Activated naive CD4-positive, alpha-beta T cell treated with anti-CD3 and anti-CD28 coated beads, Interleukin-2, amount 50 U/mL, for 72 hours (primary cell): ENCODE data around the gene P2RY11. TPM values are rescaled to one million over a fixed set of nuclear protein-coding genes. Genes with fewer than 3 reads are reported as not detected.
A peak's percentile ranks its signal among the peaks of the same experiment; 100 is the strongest.

Experiments used
- ATAC-seq, 2 donors: fragments of 150-1000 bp; cut with Tn5 transposase; 2 replicates each; pipeline ENCODE4 v1.10.0; 2021; ENCODE audit warnings: mild to moderate bottlenecking in 2 of 2, moderate library complexity in 2 of 2
- DNase-seq, 2 donors: peaks; one replicate each; pipeline ENCODE4 v3.0.0; 2021 to 2022; ENCODE audit warnings: low spot score in 2 of 2
- H3K27ac Mint-ChIP-seq, 2 donors: one replicate each; pipeline ENCODE4 v1.8.0; 2022; ENCODE audit warnings: mild to moderate bottlenecking in 2 of 2, mixed read lengths in 2 of 2
- H3K36me3 Mint-ChIP-seq, 2 donors: one replicate each; pipeline ENCODE4 v1.8.0; 2022; ENCODE audit warnings: mixed read lengths in 2 of 2
- H3K9me3 Mint-ChIP-seq, 2 donors: one replicate each; pipeline ENCODE4 v1.8.0; 2022; ENCODE audit warnings: mixed read lengths in 2 of 2
- total RNA-seq, 2 donors: library from RNA; stranded (reverse); gene quantifications; one replicate each; pipeline ENCODE4 v1.2.3, GENCODE V29; 2022

The P2RY11 gene
- total RNA-seq, 2 donors from 2014 or later, result 18.1 to 101 TPM

GRCh38 chr19:10120538-10121189 lies 9.2 kb downstream of the P2RY11 start:
- peaks cover 11 to 12% of the 10 kb centered on the region in 2 donors for H3K36me3 Mint-ChIP-seq
- DNase-seq (no peak), ATAC-seq (no peak)
- no peaks in the 10 kb centered on the region for H3K9me3 Mint-ChIP-seq
- no peak overlapping the region for H3K27ac Mint-ChIP-seq

DNA sequence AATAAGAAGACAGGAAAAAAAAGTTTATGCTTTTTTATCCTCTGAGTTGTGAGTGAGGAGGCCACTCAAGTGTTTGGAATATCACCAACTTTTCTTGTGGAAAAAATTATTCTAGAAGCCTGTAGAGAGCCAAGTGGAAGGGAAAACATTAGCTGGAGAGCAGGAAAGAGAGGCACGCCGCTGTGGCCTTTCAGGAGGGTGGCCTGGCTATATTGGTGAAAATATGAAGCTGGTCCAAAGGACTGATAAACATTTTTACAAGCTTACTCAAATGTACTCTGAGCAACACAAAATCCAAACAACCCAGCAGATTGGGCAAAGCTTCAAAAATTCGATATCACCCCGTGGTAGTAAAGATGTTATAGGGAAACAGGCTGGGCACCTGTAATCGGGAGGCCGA lies 10.6 kb downstream of the P2RY11 start:
- H3K36me3 Mint-ChIP-seq, result peaks cover 11 to 12% of the 10 kb centered on the region in 2 donors
- no peak for ATAC-seq
- no peak for DNase-seq
- peak overlapping the region in 1 of 2 donors; percentile 27 for H3K27ac Mint-ChIP-seq
- H3K9me3 Mint-ChIP-seq, result no peaks in the 10 kb centered on the region

DNA sequence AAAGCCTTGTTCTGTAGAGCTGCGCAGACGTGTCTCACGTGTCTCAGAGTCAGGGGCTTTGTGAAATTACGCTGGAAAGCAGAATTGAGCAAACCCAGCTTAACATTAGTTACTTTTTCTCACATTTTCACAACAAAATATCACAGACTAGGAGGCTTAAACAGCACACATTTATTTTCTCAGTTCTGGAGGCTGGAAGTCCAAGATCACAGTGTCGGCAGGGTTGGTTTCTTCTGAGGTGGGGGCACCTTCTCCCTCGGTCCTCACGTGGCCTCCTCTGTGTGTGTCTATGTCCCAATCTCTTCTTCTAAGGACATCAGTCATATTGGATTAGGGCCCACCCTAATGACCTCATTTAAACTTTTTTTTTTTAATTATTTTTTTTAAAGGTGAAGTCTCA lies 12.9 kb downstream of the P2RY11 start:
- Mint-ChIP-seq H3K27ac (peak overlapping the region in 1 of 2 donors; percentile 7), H3K9me3 (no peaks in the 10 kb centered on the region), H3K36me3 (peaks cover 4 to 5% of the 10 kb centered on the region in 2 donors)
- DNase-seq (no peak), ATAC-seq (no peak)

GRCh38 chr19:10126213-10126639 lies 14.7 kb downstream of the P2RY11 start:
- Mint-ChIP-seq H3K27ac (peak overlapping the region in 1 of 2 donors; percentile 65), H3K9me3 (no peaks in the 10 kb centered on the region), H3K36me3 (peaks cover 0 to 6% of the 10 kb centered on the region in 2 donors)
- no peak for ATAC-seq
- DNase-seq, result no peak

GRCh38 chr19:10132905-10133304 lies 21.4 kb downstream of the P2RY11 start:
- DNase-seq (no peak), ATAC-seq (no peak)
- peaks cover 8 to 27% of the 10 kb centered on the region in 2 donors for H3K36me3 Mint-ChIP-seq
- peak overlapping the region in 1 of 2 donors; percentile 40 for H3K27ac Mint-ChIP-seq
- H3K9me3 Mint-ChIP-seq, result no peaks in the 10 kb centered on the region

DNA sequence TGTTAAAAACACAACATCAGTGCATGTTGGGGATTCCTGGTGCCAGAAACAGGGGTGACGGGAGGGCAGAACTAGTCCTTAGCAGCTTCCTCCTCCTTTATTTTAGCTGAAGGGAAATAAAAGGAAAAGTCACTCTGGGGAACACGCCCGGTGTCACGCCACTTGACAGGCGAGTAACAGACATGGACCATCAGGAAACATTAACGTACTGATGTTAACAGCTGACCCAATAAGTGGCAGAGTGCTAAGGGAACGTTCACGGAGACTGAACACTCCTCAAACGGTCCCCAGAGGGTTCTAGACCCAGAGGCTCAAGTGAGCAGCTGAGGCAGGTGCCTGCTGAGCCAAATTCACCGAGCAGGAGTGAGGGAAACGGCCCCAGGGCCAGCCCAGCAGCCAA lies 22.1 kb downstream of the P2RY11 start:
- ATAC-seq, result peak in 1 of 2 donors; percentile 4
- no peak for DNase-seq
- no peaks in the 10 kb centered on the region for H3K9me3 Mint-ChIP-seq
- H3K27ac Mint-ChIP-seq, result peak overlapping the region in 1 of 2 donors; percentile 4
- peaks cover 11 to 29% of the 10 kb centered on the region in 2 donors for H3K36me3 Mint-ChIP-seq

DNA sequence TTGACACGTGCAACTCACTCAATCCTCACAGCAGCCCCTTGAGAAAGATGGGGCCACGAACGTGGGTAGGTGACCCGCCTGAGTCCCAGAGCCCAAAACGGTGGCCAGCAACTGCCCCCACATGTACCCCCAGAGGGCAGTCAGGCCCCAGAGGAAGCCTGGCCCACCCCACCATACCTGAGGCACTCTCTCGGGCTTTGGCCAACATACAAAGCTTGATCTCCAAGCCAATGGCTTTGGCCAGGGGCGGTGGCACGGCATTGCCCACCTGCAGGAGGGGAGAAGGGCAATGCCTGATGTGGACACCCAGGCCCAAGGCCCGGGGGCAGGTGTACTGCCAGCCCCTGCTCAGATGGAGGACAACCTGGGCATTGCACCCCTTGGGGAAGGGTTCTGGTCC lies 22.5 kb downstream of the P2RY11 start:
- Mint-ChIP-seq H3K9me3 (no peaks in the 10 kb centered on the region), H3K27ac (no peak overlapping the region), H3K36me3 (peaks cover 12 to 30% of the 10 kb centered on the region in 2 donors)
- ATAC-seq (peak in 1 of 2 donors; percentile 6), DNase-seq (no peak)

DNA sequence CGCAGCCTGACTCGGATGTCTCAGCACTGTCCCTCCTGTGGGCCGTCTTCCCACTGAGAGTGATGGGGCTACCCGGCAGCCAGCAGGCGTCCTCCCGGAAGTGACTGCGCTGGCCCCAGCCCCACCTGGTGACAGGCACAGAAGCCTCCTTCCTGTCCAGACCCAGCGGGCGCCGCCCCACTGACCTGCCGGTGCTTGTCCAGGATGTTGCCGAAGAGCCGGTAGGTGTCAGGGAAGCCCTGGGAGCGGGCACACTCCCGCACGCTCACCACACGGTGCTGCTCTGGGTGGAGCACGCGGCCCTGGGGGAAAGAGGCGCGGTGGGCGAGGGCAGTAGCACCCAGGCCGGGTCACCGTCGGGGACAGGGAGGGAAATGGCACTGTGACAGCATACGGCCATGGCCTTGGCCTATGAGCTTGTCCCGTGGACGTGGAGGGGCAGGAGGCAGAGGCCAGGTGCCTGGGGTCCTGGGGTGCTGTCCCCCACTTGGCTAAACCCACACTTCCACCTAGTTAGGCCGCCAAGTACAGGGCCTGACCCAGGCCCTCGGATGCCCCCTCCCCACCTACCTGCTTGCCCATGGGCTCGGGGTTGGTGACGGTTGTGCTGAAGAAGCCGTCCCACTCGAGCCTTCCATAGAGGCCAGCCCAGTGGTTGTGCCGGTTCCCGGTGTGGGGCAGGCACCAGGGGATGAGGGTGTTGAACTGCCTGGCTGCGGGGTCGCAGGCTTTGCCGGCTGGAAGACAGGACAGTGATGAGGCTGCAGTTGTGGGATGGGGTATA lies 24.2 kb downstream of the P2RY11 start:
- ATAC-seq, result peak; percentile 10 to 28
- Mint-ChIP-seq H3K27ac (peak overlapping the region in 1 of 2 donors; percentile 29), H3K9me3 (no peaks in the 10 kb centered on the region), H3K36me3 (peaks cover 19 to 24% of the 10 kb centered on the region in 2 donors)
- DNase-seq, result no peak

GRCh38 chr19:10136936-10137335 lies 25.4 kb downstream of the P2RY11 start:
- H3K36me3 Mint-ChIP-seq, result peaks cover 17 to 29% of the 10 kb centered on the region in 2 donors
- H3K9me3 Mint-ChIP-seq, result no peaks in the 10 kb centered on the region
- DNase-seq (no peak), ATAC-seq (no peak)
- H3K27ac Mint-ChIP-seq, result peak overlapping the region; percentile 71 to 85

- ATAC-seq (no peak), DNase-seq (no peak)
- peaks cover 19 to 33% of the 10 kb centered on the region in 2 donors for H3K36me3 Mint-ChIP-seq
- no peaks in the 10 kb centered on the region for H3K9me3 Mint-ChIP-seq
- no peak overlapping the region for H3K27ac Mint-ChIP-seq
These were observed 26.5 kb downstream of the P2RY11 start for GRCh38 chr19:10137751-10138682.

GRCh38 chr19:10138879-10139795 lies 27.6 kb downstream of the P2RY11 start:
- DNase-seq, result no peak
- Mint-ChIP-seq H3K36me3 (peaks cover 18 to 32% of the 10 kb centered on the region in 2 donors), H3K9me3 (no peaks in the 10 kb centered on the region), H3K27ac (no peak overlapping the region)
- no peak for ATAC-seq

DNA sequence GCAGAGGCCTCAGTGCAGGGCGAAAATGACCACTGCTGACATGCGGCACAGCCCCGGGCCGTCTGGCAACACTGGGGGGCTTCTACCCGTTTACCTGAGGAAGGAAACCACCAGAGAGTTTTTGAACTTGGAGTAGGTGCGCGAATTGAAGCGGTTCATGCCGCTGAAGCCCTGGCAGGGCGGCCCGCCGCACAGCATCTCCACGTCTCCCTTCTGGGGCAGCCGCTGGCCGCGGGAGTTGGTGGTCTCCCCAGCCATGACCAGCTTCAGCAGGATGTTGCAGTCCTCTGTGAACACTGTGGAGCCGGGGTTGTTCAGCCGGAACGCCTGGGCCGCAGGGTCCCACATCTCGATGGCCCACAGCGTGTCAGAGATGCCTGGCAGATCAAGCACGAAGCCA lies 28.5 kb downstream of the P2RY11 start:
- ATAC-seq, result no peak

GRCh38 chr19:10141479-10141878 lies 30.0 kb downstream of the P2RY11 start:
- peak overlapping the region; percentile 53 to 86 for H3K27ac Mint-ChIP-seq
- ATAC-seq, result no peak
- DNase-seq, result no peak
- peaks cover 33 to 49% of the 10 kb centered on the region in 2 donors for H3K36me3 Mint-ChIP-seq
- no peaks in the 10 kb centered on the region for H3K9me3 Mint-ChIP-seq

More for the DNA sequence above, 28.5 kb downstream of the P2RY11 start:
- Mint-ChIP-seq H3K27ac (no peak overlapping the region), H3K36me3 (peaks cover 18 to 33% of the 10 kb centered on the region in 2 donors), H3K9me3 (no peaks in the 10 kb centered on the region)
- no peak for DNase-seq

DNA sequence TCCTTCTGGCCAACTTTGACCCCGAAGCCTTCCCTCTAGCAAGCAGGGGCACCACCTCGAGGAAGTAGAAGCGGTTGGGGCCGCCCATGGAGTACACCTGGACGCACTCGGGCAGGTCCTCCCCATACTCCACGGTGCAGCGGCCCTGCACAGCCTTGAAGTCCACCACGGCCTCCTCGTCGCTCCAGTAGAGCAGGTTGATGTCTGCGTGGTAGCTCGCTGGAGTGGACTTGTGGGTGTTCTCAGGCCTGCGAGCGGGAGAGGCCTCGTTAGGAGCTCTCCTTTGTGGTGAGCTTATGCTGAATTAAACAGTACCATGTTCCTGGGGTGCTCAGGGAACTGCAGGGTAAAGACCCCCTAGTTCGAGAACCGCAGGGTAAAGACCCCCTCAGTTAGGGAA lies 30.5 kb downstream of the P2RY11 start:
- H3K9me3 Mint-ChIP-seq, result no peaks in the 10 kb centered on the region
- peaks cover 37 to 51% of the 10 kb centered on the region in 2 donors for H3K36me3 Mint-ChIP-seq
- DNase-seq (no peak), ATAC-seq (no peak)
- peak overlapping the region; percentile 53 to 86 for H3K27ac Mint-ChIP-seq

GRCh38 chr19:10142701-10143375 lies 31.3 kb downstream of the P2RY11 start:
- Mint-ChIP-seq H3K36me3 (peaks cover 35 to 48% of the 10 kb centered on the region in 2 donors), H3K9me3 (no peaks in the 10 kb centered on the region), H3K27ac (peak overlapping the region; percentile 53 to 97)
- ATAC-seq (peak; percentile 72 to 80), DNase-seq (no peak)
